ENCODE measurements around the gene MT1B.
"Not testable (repeated sequence)": the region's sequence is repeated elsewhere in the genome, so short reads cannot be mapped to it uniquely, and the experiment has no call there.

- not testable (repeated sequence) for TF ChIP-seq CTCF, POLR2A (IDR thresholded peaks at IDR 0.05)
Measured at GRCh38 chr16:56621665-56622445, 29.8 kb upstream of the MT1B start.

All from right lobe of liver (tissue), 4 donors.